ENCODE results near the gene TSC22D3.

GRCh38 chrX:107677909-107678308 lies 97.7 kb downstream of the TSC22D3 start:
- no peak for TF ChIP-seq CTCF (IDR thresholded peaks at IDR 0.05; ENCODE audit: insufficient read depth, low read length, poor library complexity, severe bottlenecking)
- no peak for TF ChIP-seq EZH2phosphoT487 (conservative IDR thresholded peaks at IDR 0.05; ENCODE audit: low read length)

Data from SU-DHL-6 (cell line).